Thyroid gland (tissue), 4 donors: ENCODE data around the gene CMC2. TPM values are rescaled to one million over a fixed set of nuclear protein-coding genes. Genes with fewer than 3 reads are reported as not detected.

ENCODE experiments used
- DNase-seq, 2 donors: peaks; one replicate each; pipeline ENCODE4 v3.0.0-alpha.2; 2019
- H3K27ac ChIP-seq, 3 donors: fragments of 200-600 bp; sonication (generic); 1 replicate in 2 of 3; 2 replicates in 1 of 3; pipeline ENCODE4 v1.5.1; 2016 to 2019; ENCODE audit warnings: mild to moderate bottlenecking in 1 of 3, moderate library complexity in 1 of 3
- H3K27me3 ChIP-seq: fragments of 200-600 bp; sonication (generic); one replicate; pipeline ENCODE4 v1.5.1; 2019
- H3K36me3 ChIP-seq, 2 donors: fragments of 200-600 bp; sonication (generic); one replicate each; pipeline ENCODE4 v1.5.1; 2016 to 2019
- H3K4me1 ChIP-seq, 2 donors: fragments of 200-600 bp; sonication (generic); one replicate each; pipeline ENCODE4 v1.5.1; 2017 to 2019
- H3K4me3 ChIP-seq, 3 donors: fragments of 200-600 bp; sonication (generic); replicated peaks in 1 of 3; 1 replicate in 2 of 3; 2 replicates in 1 of 3; pipeline ENCODE4 v1.5.1; 2016; ENCODE audit warnings: mild to moderate bottlenecking in 1 of 3
- H3K9me3 ChIP-seq: fragments of 200-600 bp; sonication (generic); one replicate; pipeline ENCODE4 v1.5.1; 2017
- POLR2A ChIP-seq, 2 donors: fragments of 450-650 bp; IDR thresholded peaks; one replicate each; pipeline ENCODE4 v1.6.1; 2017; ENCODE audit warnings: antibody characterized with exemption in 2 of 2, mild to moderate bottlenecking in 2 of 2, moderate library complexity in 1 of 2
- WGBS, 2 donors: methylation state at CpG; one replicate each; pipeline ENCODE4 v1.1.5; 2017; 5-methylcytosine and 5-hydroxymethylcytosine counted together
- intact Hi-C: fragments of 100-400 bp; cut with DNase I; formaldehyde crosslinking; loops from one replicate; pipeline ENCODE4 v1.15.1; 2023
- total RNA-seq, 4 donors: library from RNA; depleted of rRNA; stranded (reverse); fragments of >200 nt; gene quantifications; one replicate each; pipeline ENCODE4 v1.2.3, GENCODE V29; 2016
- TF ChIP-seq, protein P1 (sequence below), 6 experiments: fragments of 200-600 bp in 3 of 6; fragments of 450-650 bp in 3 of 6; sonication (generic) in 3 of 6; IDR thresholded peaks; one replicate each; pipeline ENCODE4 v1.5.1; 2016 to 2019; ENCODE audit warnings: antibody characterized with exemption in 6 of 6, mild to moderate bottlenecking in 2 of 6, inconsistent platforms in 1 of 6, moderate library complexity in 1 of 6

The CMC2 gene
- total RNA-seq, 4 donors from 2014 or later = 36.8 to 89.1 (median 59.7) TPM

DNA sequence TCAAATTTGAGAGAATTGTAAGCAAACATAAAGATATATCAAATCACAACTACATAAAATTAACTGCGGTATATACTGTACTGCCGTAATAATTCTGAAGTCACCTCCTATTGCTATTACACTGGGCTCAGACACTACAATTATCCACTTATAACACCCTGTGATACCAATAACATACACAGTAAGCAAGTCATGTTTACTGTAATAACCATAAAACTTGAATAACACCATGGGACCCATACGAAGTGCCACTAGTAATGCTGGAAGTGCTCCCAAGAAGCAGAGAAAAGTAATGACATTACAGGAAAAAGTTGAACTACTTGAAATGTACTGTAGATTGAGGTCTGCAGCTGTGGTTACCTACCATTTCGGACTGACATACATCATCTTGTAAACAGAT lies 24.0 kb downstream of the CMC2 start:
- intact Hi-C loops = no loop called here
- Histone ChIP-seq H3K4me3 (no peak overlapping the region), H3K27me3 (no peaks in the 10 kb centered on the region), H3K27ac (no peak overlapping the region), H3K36me3 (peaks cover 4% of the 10 kb centered on the region in 2 donors), H3K9me3 (no peaks in the 10 kb centered on the region), H3K4me1 (peaks cover 0 to 7% of the 10 kb centered on the region in 2 donors)
- WGBS, 2 donors = 73 to 74% methylated on average over 4 of the region's 4 CpGs
- TF ChIP-seq, protein P1, sequence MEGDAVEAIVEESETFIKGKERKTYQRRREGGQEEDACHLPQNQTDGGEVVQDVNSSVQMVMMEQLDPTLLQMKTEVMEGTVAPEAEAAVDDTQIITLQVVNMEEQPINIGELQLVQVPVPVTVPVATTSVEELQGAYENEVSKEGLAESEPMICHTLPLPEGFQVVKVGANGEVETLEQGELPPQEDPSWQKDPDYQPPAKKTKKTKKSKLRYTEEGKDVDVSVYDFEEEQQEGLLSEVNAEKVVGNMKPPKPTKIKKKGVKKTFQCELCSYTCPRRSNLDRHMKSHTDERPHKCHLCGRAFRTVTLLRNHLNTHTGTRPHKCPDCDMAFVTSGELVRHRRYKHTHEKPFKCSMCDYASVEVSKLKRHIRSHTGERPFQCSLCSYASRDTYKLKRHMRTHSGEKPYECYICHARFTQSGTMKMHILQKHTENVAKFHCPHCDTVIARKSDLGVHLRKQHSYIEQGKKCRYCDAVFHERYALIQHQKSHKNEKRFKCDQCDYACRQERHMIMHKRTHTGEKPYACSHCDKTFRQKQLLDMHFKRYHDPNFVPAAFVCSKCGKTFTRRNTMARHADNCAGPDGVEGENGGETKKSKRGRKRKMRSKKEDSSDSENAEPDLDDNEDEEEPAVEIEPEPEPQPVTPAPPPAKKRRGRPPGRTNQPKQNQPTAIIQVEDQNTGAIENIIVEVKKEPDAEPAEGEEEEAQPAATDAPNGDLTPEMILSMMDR (IDR thresholded peaks at IDR 0.05) = no peak
- no peak for TF ChIP-seq POLR2A (IDR thresholded peaks at IDR 0.05)
- DNase-seq = no peak

DNA sequence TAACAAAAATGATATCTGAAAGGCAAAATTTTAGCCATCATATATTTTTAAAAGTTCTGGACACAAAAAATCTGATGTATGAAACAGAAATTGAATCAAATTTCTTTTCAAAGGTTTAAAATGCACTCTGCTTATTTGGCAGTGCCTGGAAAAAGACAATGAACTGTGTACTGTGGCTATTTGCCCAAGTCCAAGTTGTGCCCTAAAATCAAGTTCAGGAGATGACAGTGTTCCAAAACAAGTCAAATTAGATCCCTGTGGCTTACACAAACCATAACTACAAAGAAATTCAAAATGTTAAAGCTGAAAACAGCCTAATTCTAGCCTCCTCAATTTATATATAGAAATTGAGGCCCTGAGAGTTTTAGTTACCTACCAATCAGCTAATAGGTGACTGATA lies 25.6 kb downstream of the CMC2 start:
- no peak for DNase-seq
- intact Hi-C loops = no loop called here
- TF ChIP-seq, protein P1 (IDR thresholded peaks at IDR 0.05) = no peak
- TF ChIP-seq POLR2A (IDR thresholded peaks at IDR 0.05) = no peak
- Histone ChIP-seq H3K27ac (no peak overlapping the region), H3K27me3 (no peaks in the 10 kb centered on the region), H3K36me3 (peaks cover 4% of the 10 kb centered on the region in 2 donors), H3K9me3 (no peaks in the 10 kb centered on the region), H3K4me3 (no peak overlapping the region), H3K4me1 (no peaks in the 10 kb centered on the region)

DNA sequence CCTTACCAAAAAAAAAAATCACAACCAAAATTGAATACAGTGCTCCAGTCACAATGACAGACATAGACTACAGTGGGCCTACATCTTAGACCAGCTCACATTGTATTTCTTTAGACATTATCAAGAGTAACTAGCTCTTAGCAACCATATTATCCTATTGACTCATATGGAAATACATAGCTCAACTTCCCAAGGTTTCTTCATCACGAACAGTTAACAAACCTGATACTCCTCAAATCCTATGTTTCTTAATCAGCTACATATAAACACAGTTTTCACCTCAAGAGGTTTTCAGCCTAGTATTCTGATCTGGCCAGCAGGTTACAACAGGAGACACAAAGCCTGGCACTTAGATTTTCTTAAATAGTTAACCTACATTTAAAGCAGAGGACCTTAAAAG lies 29.7 kb downstream of the CMC2 start:
- TF ChIP-seq, protein P1 (IDR thresholded peaks at IDR 0.05) = no peak
- 88 to 100% methylated on average over 1 of the region's 1 CpG for WGBS, 2 donors

DNA sequence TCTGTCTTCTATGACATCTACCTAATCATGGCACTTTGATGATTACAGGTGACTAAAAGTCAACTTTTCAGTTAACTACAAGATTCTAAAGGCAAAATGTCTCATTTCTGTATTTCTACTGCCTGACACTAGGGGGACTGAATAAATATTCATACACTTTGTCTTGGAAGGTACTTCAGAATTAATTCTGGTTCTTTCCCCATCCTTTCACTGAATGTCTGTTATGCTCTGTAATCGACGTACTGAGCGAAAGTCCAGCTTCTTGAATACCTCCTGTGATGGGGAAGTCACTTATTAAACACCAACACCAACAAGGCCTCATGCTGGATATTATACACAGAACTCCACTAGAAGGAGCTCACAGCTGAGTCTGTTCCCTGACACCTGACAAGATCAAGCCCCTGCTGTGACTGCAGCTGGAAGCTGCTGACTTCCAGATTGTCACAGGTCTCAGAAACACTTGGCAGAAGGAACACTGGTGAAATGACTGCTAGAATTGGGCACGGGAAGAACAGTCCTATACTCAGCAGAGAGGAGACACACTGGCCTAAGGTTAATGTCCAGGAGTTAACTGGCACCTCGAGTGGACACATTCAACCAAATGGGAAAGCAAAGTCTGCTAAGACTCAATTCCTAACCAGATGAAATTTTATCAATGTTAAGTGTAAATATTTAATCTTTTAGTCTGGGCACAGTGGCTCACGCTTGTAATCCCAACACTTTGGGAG lies 31.9 kb downstream of the CMC2 start:
- H3K36me3 ChIP-seq = peaks cover 2% of the 10 kb centered on the region in 2 donors
- 91 to 98% methylated on average over 6 of the region's 6 CpGs for WGBS, 2 donors
- intact Hi-C loops = no loop called here

More for the DNA sequence above, 29.7 kb downstream of the CMC2 start:
- no peak for DNase-seq
- H3K27ac ChIP-seq = no peak overlapping the region
- no peaks in the 10 kb centered on the region for H3K4me1 ChIP-seq
- intact Hi-C loops = no loop called here
- no peaks in the 10 kb centered on the region for H3K9me3 ChIP-seq
- no peak overlapping the region for H3K4me3 ChIP-seq
- H3K36me3 ChIP-seq = peaks cover 4% of the 10 kb centered on the region in 2 donors
- no peaks in the 10 kb centered on the region for H3K27me3 ChIP-seq

DNA sequence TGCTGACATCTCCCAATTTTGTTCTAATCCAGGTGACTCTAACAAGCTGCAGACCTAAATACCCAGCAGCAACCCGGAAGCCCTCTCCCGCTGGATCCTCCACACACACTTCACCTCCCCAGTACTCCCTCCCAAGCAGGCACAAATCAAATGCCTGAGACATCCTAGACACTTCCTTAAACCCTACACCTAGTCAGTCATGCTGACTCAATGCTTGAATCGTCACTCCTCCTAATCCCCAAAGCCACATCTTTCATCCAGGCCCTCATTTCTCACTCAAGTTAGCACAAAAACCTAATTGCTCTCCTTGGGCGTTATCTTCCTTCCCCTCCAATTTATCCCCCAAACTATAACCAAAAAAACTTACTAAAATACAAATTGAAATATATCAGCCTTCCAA lies 32.7 kb downstream of the CMC2 start:
- Histone ChIP-seq H3K4me1 (no peaks in the 10 kb centered on the region), H3K4me3 (no peak overlapping the region), H3K27me3 (no peaks in the 10 kb centered on the region), H3K36me3 (peaks cover 0 to 6% of the 10 kb centered on the region in 2 donors), H3K9me3 (no peaks in the 10 kb centered on the region), H3K27ac (no peak overlapping the region)
- WGBS, 2 donors = 93 to 94% methylated on average over 3 of the region's 4 CpGs
- no peak for TF ChIP-seq POLR2A (IDR thresholded peaks at IDR 0.05)
- TF ChIP-seq, protein P1 (IDR thresholded peaks at IDR 0.05) = no peak
- no peak for DNase-seq
- intact Hi-C loops = no loop called here

More for the DNA sequence above, 31.9 kb downstream of the CMC2 start:
- H3K4me3 ChIP-seq = no peak overlapping the region
- no peak for DNase-seq
- no peak overlapping the region for H3K27ac ChIP-seq
- H3K4me1 ChIP-seq = no peaks in the 10 kb centered on the region
- no peaks in the 10 kb centered on the region for H3K9me3 ChIP-seq
- TF ChIP-seq POLR2A (IDR thresholded peaks at IDR 0.05) = no peak
- TF ChIP-seq, protein P1 (IDR thresholded peaks at IDR 0.05) = no peak
- no peaks in the 10 kb centered on the region for H3K27me3 ChIP-seq
